HepG2 (cell line): Measurements from ENCODE around the gene USB1. TPM values are rescaled to one million over a fixed set of nuclear protein-coding genes. Genes with fewer than 3 reads are reported as not detected.

Experiments used
- EHMT2 ChIP-seq: fragments of 200-600 bp; sonication (generic); IDR thresholded peaks from 2 replicates; pipeline ENCODE4 v1.7.0; 2017; ENCODE audit warnings: antibody characterized with exemption, low read depth, low read length, borderline replicate concordance
- KLF12 ChIP-seq: sonication (generic); formaldehyde crosslinking; IDR thresholded peaks from 2 replicates; pipeline ENCODE4 v1.4.0; 2020; ENCODE audit warnings: missing genetic modification reagents, borderline replicate concordance
- MEIS1 ChIP-seq: sonication (generic); formaldehyde crosslinking; IDR thresholded peaks from 2 replicates; pipeline ENCODE4 v1.9.0; 2021; ENCODE audit warnings: mild to moderate bottlenecking, missing genetic modification reagents, moderate library complexity, borderline replicate concordance
- NRL ChIP-seq: sonication (generic); formaldehyde crosslinking; IDR thresholded peaks from 2 replicates; pipeline ENCODE4 v1.5.0; 2020; ENCODE audit warnings: missing genetic modification reagents, mild to moderate bottlenecking, moderate library complexity, borderline replicate concordance
- PHB2 ChIP-seq: fragments of 450-650 bp; IDR thresholded peaks from 2 replicates; pipeline ENCODE4 v1.6.1; 2018; ENCODE audit not compliant: partially characterized antibody
- PHF21A ChIP-seq: sonication (generic); formaldehyde crosslinking; IDR thresholded peaks from 2 replicates; pipeline ENCODE4 v1.5.0; 2020; ENCODE audit warnings: mild to moderate bottlenecking, missing genetic modification reagents
- PPARG ChIP-seq: conservative IDR thresholded peaks from 2 replicates; pipeline ENCODE4 v1.6.1; 2016; ENCODE audit warnings: missing biosample characterization, missing genetic modification reagents
- PRDM10 ChIP-seq: sonication (generic); formaldehyde crosslinking; IDR thresholded peaks from 2 replicates; pipeline ENCODE4 v1.4.0; 2020; ENCODE audit warnings: low read depth, missing genetic modification reagents
- SCMH1 ChIP-seq: sonication (generic); formaldehyde crosslinking; IDR thresholded peaks from 2 replicates; pipeline ENCODE4 v1.9.0; 2021; ENCODE audit warnings: missing genetic modification reagents, mild to moderate bottlenecking, borderline replicate concordance
- TAF1 ChIP-seq: sonication (generic); formaldehyde crosslinking; IDR thresholded peaks from 2 replicates; pipeline ENCODE4 v1.4.0; 2020; ENCODE audit warnings: missing genetic modification reagents
- ZFP41 ChIP-seq: sonication (generic); formaldehyde crosslinking; IDR thresholded peaks from 2 replicates; pipeline ENCODE4 v1.4.0; 2020; ENCODE audit warnings: mild to moderate bottlenecking, missing genetic modification reagents, borderline replicate concordance
- ZNF230 ChIP-seq: sonication (generic); formaldehyde crosslinking; IDR thresholded peaks from 2 replicates; pipeline ENCODE4 v1.4.0; 2020; ENCODE audit warnings: mild to moderate bottlenecking, missing genetic modification reagents
- ZNF33A ChIP-seq: sonication (generic); formaldehyde crosslinking; IDR thresholded peaks from 2 replicates; pipeline ENCODE4 v1.5.1; 2020; ENCODE audit warnings: missing genetic modification reagents, mild to moderate bottlenecking, moderate library complexity, borderline replicate concordance
- ZNF354B ChIP-seq: sonication (generic); formaldehyde crosslinking; IDR thresholded peaks from 2 replicates; pipeline ENCODE4 v1.8.0; 2022; ENCODE audit warnings: mild to moderate bottlenecking, missing genetic modification reagents
- ZNF737 ChIP-seq: sonication (generic); formaldehyde crosslinking; IDR thresholded peaks from 2 replicates; pipeline ENCODE4 v1.5.0; 2020; ENCODE audit warnings: missing genetic modification reagents, mild to moderate bottlenecking, borderline replicate concordance
- ZNF770 ChIP-seq: sonication (generic); formaldehyde crosslinking; IDR thresholded peaks from 2 replicates; pipeline ENCODE4 v1.5.0; 2020; ENCODE audit warnings: mild to moderate bottlenecking, missing genetic modification reagents
- ZNF883 ChIP-seq: sonication (generic); formaldehyde crosslinking; IDR thresholded peaks from 2 replicates; pipeline ENCODE4 v1.5.1; 2020; ENCODE audit warnings: mild to moderate bottlenecking, missing genetic modification reagents; ENCODE audit errors: not compliant biosample characterization
- ZSCAN20 ChIP-seq: sonication (generic); formaldehyde crosslinking; IDR thresholded peaks from 2 replicates; pipeline ENCODE4 v1.4.0; 2020; ENCODE audit warnings: missing genetic modification reagents, mild to moderate bottlenecking, borderline replicate concordance
- ZXDC ChIP-seq: sonication (generic); formaldehyde crosslinking; IDR thresholded peaks from 2 replicates; pipeline ENCODE4 v1.5.0; 2020; ENCODE audit warnings: mild to moderate bottlenecking, missing genetic modification reagents
- polyA plus RNA-seq, 8 experiments: library from polyadenylated mRNA; depleted of rRNA in 3 of 8; stranded (reverse) in 7 of 8; unstranded in 1 of 8; fragments of >200 nt; fragmentation: Illumina TruSeq in 4 of 8; extraction: Trizol in 4 of 8; gene quantifications; 2 replicates each; pipeline versions ENCODE4 v1.2.1 to v1.2.3, GENCODE V29; 2011 to 2016; ENCODE audit warnings: low read depth in 4 of 8, missing spikeins in 1 of 8, mixed read lengths in 1 of 8; ENCODE audit not compliant: insufficient read depth in 1 of 8
- total RNA-seq, 5 experiments: library from RNA; depleted of rRNA; stranded (reverse); fragments of >200 nt; fragmentation: Illumina TruSeq; extraction: Trizol; gene quantifications; 2 replicates each; pipeline ENCODE4 v1.2.3, GENCODE V29; 2016; ENCODE audit warnings: low read depth in 1 of 5

Gene USB1
- total and polyA plus RNA-seq, 2 of the 13 experiments (the other 11 are each of a cell fraction or from before 2014, with no cell fraction given), result 16.7 to 65.4 TPM

GRCh38 chr16:58000706-58001676 lies at the start of gene USB1 (continued):
- TF ChIP-seq ZNF354B (CRISPR knock-in tag) (peak; percentile 36; the same call in 1 of the 2 replicates), SCMH1 (CRISPR knock-in tag) (no peak), ZFP41 (CRISPR knock-in tag) (no peak; the same call in 1 of the 2 replicates), ZNF770 (CRISPR knock-in tag) (peak; percentile 88), PRDM10 (CRISPR knock-in tag) (peak; percentile 42), ZNF883 (CRISPR knock-in tag) (peak; percentile 67), NRL (CRISPR knock-in tag) (peak; percentile 76; the same call in 1 of the 2 replicates), ZNF33A (0 out of 2 replicates have a peak, but pooled peaks have one; percentile 63), ZNF230 (CRISPR knock-in tag) (0 out of 2 replicates have a peak, but pooled peaks have one; percentile 49), ZSCAN20 (CRISPR knock-in tag) (0 out of 2 replicates have a peak, but pooled peaks have one; percentile 32), MEIS1 (CRISPR knock-in tag) (peak; percentile 70), ZXDC (CRISPR knock-in tag) (peak; percentile 17), PHF21A (peak; percentile 52; the same call in 1 of the 2 replicates), PHB2 (no peak), KLF12 (CRISPR knock-in tag) (peak; percentile 65; the same call in 1 of the 2 replicates), EHMT2 (no peak), PPARG (CRISPR knock-in tag) (0 out of 2 replicates have a peak, but pooled peaks have one; percentile 16), TAF1 (peak; percentile 88), ZNF737 (CRISPR knock-in tag) (no peak)
